Tibial nerve (tissue), 4 donors: ENCODE data around the gene CTTNBP2.

Source experiments
- CTCF ChIP-seq, 5 experiments: fragments of 200-600 bp in 3 of 5; fragments of 450-650 bp in 2 of 5; sonication (generic) in 3 of 5; IDR thresholded peaks; one replicate each; pipeline ENCODE4 v1.5.1; 2016 to 2019; ENCODE audit warnings: antibody characterized with exemption in 5 of 5, mild to moderate bottlenecking in 3 of 5, moderate library complexity in 2 of 5
- EP300 ChIP-seq, 2 donors: sonication (generic); formaldehyde crosslinking; IDR thresholded peaks; one replicate each; pipeline ENCODE4 v1.6.1; 2017; ENCODE audit warnings: antibody characterized with exemption in 2 of 2, mild to moderate bottlenecking in 1 of 2
- POLR2A ChIP-seq, 2 donors: fragments of 450-650 bp; IDR thresholded peaks; one replicate each; pipeline ENCODE4 v1.6.1; 2017; ENCODE audit warnings: antibody characterized with exemption in 2 of 2, mild to moderate bottlenecking in 2 of 2, moderate library complexity in 2 of 2

GRCh38 chr7:117731455-117731854 lies 141.8 kb downstream of the CTTNBP2 start:
- TF ChIP-seq CTCF (IDR thresholded peaks at IDR 0.05) = no peak
- no peak for TF ChIP-seq POLR2A (IDR thresholded peaks at IDR 0.05)
- no peak for TF ChIP-seq EP300 (IDR thresholded peaks at IDR 0.05)
